NCI-H1105 treated with DMSO at 0.1 percent for 48 hours (cell line): ENCODE data around the gene NRP2.

Source experiments
- DNase-seq: peaks from one replicate; lab custom pipeline; 2025; lab: John Stamatoyannopoulos, UW

NRP2 gene

GRCh38 chr2:205758051-205758450 is 75.8 kb downstream of the NRP2 start:
- DNase-seq = no peak

GRCh38 chr2:205758500-205758899 is 76.2 kb downstream of the NRP2 start:
- no peak for DNase-seq

GRCh38 chr2:205759257-205759656 is 77.0 kb downstream of the NRP2 start:
- DNase-seq = no peak

GRCh38 chr2:205759732-205760131 is 77.4 kb downstream of the NRP2 start:
- DNase-seq = no peak

- DNase-seq = no peak
These were observed 77.9 kb downstream of the NRP2 start for GRCh38 chr2:205760157-205760556.

GRCh38 chr2:205761421-205761820 is 79.1 kb downstream of the NRP2 start:
- DNase-seq = no peak

- no peak for DNase-seq
These were observed 80.6 kb downstream of the NRP2 start for GRCh38 chr2:205762881-205763280.

GRCh38 chr2:205763708-205764211 is 81.5 kb downstream of the NRP2 start:
- no peak for DNase-seq

GRCh38 chr2:205764270-205764746 is 82.0 kb downstream of the NRP2 start:
- no peak for DNase-seq

- no peak for DNase-seq
These were observed 82.8 kb downstream of the NRP2 start for GRCh38 chr2:205765151-205765550.

GRCh38 chr2:205766779-205767359 is 84.6 kb downstream of the NRP2 start:
- peak; percentile 56 for DNase-seq

GRCh38 chr2:205767617-205768016 is 85.3 kb downstream of the NRP2 start:
- DNase-seq = no peak

GRCh38 chr2:205768341-205768740 is 86.0 kb downstream of the NRP2 start:
- DNase-seq = no peak

- DNase-seq = no peak
These were observed 86.7 kb downstream of the NRP2 start for GRCh38 chr2:205768815-205769494.

GRCh38 chr2:205769495-205769850 is 87.2 kb downstream of the NRP2 start:
- no peak for DNase-seq

- DNase-seq = no peak
These were observed 87.6 kb downstream of the NRP2 start for GRCh38 chr2:205769879-205770278.

GRCh38 chr2:205770577-205770976 is 88.3 kb downstream of the NRP2 start:
- no peak for DNase-seq

GRCh38 chr2:205771031-205771430 is 88.7 kb downstream of the NRP2 start:
- DNase-seq = no peak

- no peak for DNase-seq
These were observed 89.4 kb downstream of the NRP2 start for GRCh38 chr2:205771666-205772065.

- peak; percentile 87 for DNase-seq
These were observed 90.7 kb downstream of the NRP2 start for GRCh38 chr2:205772983-205773382.

GRCh38 chr2:205773989-205774388 is 91.7 kb downstream of the NRP2 start:
- DNase-seq = no peak

GRCh38 chr2:205775097-205775877 is 93.0 kb downstream of the NRP2 start:
- peak; percentile 95 for DNase-seq

GRCh38 chr2:205776139-205776538 is 93.8 kb downstream of the NRP2 start:
- DNase-seq = no peak
